WI38 (cell line): ENCODE measurements around the gene TRMT10C.
"Not testable (repeated sequence)": the region's sequence is repeated elsewhere in the genome, so short reads cannot be mapped to it uniquely, and the experiment has no call there.

Experiments
- H3K4me3 ChIP-seq: 2 replicates; pipeline ENCODE4 v1.5.1; 2011; ENCODE audit warnings: low read depth, mild to moderate bottlenecking, control low read depth, low read length
- CTCF ChIP-seq: IDR thresholded peaks from 2 replicates; pipeline ENCODE4 v1.5.1; 2012; ENCODE audit warnings: low read depth, mild to moderate bottlenecking, control low read depth, low read length

Gene TRMT10C

GRCh38 chr3:101588616-101589015, 26.9 kb downstream of the TRMT10C start:
- TF ChIP-seq CTCF = no peak
- no peak overlapping the region for H3K4me3 ChIP-seq

- no peak overlapping the region for H3K4me3 ChIP-seq
- no peak for TF ChIP-seq CTCF
Observed at GRCh38 chr3:101591071-101591470, 29.4 kb downstream of the TRMT10C start.

GRCh38 chr3:101602731-101603130, 41.1 kb downstream of the TRMT10C start:
- TF ChIP-seq CTCF = no peak
- no peak overlapping the region for H3K4me3 ChIP-seq

- TF ChIP-seq CTCF = no peak
Observed at GRCh38 chr3:101603184-101603583, 41.5 kb downstream of the TRMT10C start.

GRCh38 chr3:101605398-101605797, 43.7 kb downstream of the TRMT10C start:
- not testable (repeated sequence) for H3K4me3 ChIP-seq

More at GRCh38 chr3:101603184-101603583, 41.5 kb downstream of the TRMT10C start:
- H3K4me3 ChIP-seq = no peak overlapping the region

- H3K4me3 ChIP-seq = no peak overlapping the region
- no peak for TF ChIP-seq CTCF
Observed at GRCh38 chr3:101611023-101611422, 49.4 kb downstream of the TRMT10C start.

- not testable (repeated sequence) for H3K4me3 ChIP-seq
Observed at GRCh38 chr3:101613014-101613413, 51.3 kb downstream of the TRMT10C start.

GRCh38 chr3:101615525-101615924, 53.9 kb downstream of the TRMT10C start:
- H3K4me3 ChIP-seq = no peak overlapping the region
- no peak for TF ChIP-seq CTCF
